T-helper 2 cell treated with Interferon-gamma antibody and Interleukin-4, amounts not matched to agents 100 ng/mL and 5 ng/mL, for 36 hours (primary cell): ENCODE results near the gene CEMIP. TPM values are rescaled to one million over a fixed set of nuclear protein-coding genes. Genes with fewer than 3 reads are reported as not detected.

Experiments
- intact Hi-C: fragments of 100-400 bp; cut with micrococcal nuclease; formaldehyde crosslinking; loops from one replicate; pipeline ENCODE4 v1.15.1; 2023
- total RNA-seq: library from RNA; stranded (reverse); gene quantifications from 2 replicates; pipeline ENCODE4 v1.2.3, GENCODE V29; 2022

CEMIP gene
- total RNA-seq, 1 donor from 2014 or later = 0.91 TPM

GRCh38 chr15:80924278-80924677 lies 145.1 kb downstream of the CEMIP start:
- intact Hi-C loops = no loop called here

- intact Hi-C loops = no loop called here
Measured at GRCh38 chr15:80925597-80926059, 146.5 kb downstream of the CEMIP start.

GRCh38 chr15:80926126-80926525 lies 147.0 kb downstream of the CEMIP start:
- intact Hi-C loops = no loop called here

GRCh38 chr15:80929225-80929624 lies 150.1 kb downstream of the CEMIP start:
- intact Hi-C loops = no loop called here

- intact Hi-C loops = no loop called here
Measured at GRCh38 chr15:80929689-80930088, 150.5 kb downstream of the CEMIP start.

- intact Hi-C loops = no loop called here
Measured at GRCh38 chr15:80931191-80931590, 152.0 kb downstream of the CEMIP start.

- intact Hi-C loops = no loop called here
Measured at GRCh38 chr15:80931721-80932512, 152.7 kb downstream of the CEMIP start.

GRCh38 chr15:80932513-80932815 lies 153.3 kb downstream of the CEMIP start:
- intact Hi-C loops = no loop called here

GRCh38 chr15:80932989-80933388 lies 153.8 kb downstream of the CEMIP start:
- intact Hi-C loops = no loop called here

- intact Hi-C loops = no loop called here
Measured at GRCh38 chr15:80934761-80935221, 155.6 kb downstream of the CEMIP start.

GRCh38 chr15:80936288-80937078 lies 157.3 kb downstream of the CEMIP start:
- intact Hi-C loops = no loop called here

GRCh38 chr15:80937718-80938117 lies 158.5 kb downstream of the CEMIP start:
- intact Hi-C loops = no loop called here

GRCh38 chr15:80939216-80939615 lies 160.0 kb downstream of the CEMIP start:
- intact Hi-C loops = no loop called here

- intact Hi-C loops = no loop called here
Measured at GRCh38 chr15:80940331-80940730, 161.2 kb downstream of the CEMIP start.

GRCh38 chr15:80940851-80941250 lies 161.7 kb downstream of the CEMIP start:
- intact Hi-C loops = no loop called here

GRCh38 chr15:80942266-80942665 lies 163.1 kb downstream of the CEMIP start:
- intact Hi-C loops = no loop called here

GRCh38 chr15:80942746-80943565 lies 163.8 kb downstream of the CEMIP start:
- intact Hi-C loops = no loop called here

- intact Hi-C loops = no loop called here
Measured at GRCh38 chr15:80944818-80945217, 165.6 kb downstream of the CEMIP start.

- intact Hi-C loops = no loop called here
Measured at GRCh38 chr15:80945605-80946004, 166.4 kb downstream of the CEMIP start.

GRCh38 chr15:80946576-80946975 lies 167.4 kb downstream of the CEMIP start:
- intact Hi-C loops = no loop called here

- intact Hi-C loops = no loop called here
Measured at GRCh38 chr15:80948651-80949292, 169.6 kb downstream of the CEMIP start.
